GM12875 (cell line): ENCODE results near the gene TPP2.

Experiments
- H3K4me3 ChIP-seq: one replicate; pipeline ENCODE4 v1.5.1; 2011; ENCODE audit warnings: low read depth, low read length, control low read depth
- TF ChIP-seq, protein P1 (sequence below): IDR thresholded peaks from 2 replicates; pipeline ENCODE4 v1.5.1; 2011; ENCODE audit warnings: low read depth, mild to moderate bottlenecking, control low read depth, inconsistent platforms, low read length, moderate library complexity, borderline replicate concordance; ENCODE audit not compliant: insufficient read depth

TPP2 gene

DNA sequence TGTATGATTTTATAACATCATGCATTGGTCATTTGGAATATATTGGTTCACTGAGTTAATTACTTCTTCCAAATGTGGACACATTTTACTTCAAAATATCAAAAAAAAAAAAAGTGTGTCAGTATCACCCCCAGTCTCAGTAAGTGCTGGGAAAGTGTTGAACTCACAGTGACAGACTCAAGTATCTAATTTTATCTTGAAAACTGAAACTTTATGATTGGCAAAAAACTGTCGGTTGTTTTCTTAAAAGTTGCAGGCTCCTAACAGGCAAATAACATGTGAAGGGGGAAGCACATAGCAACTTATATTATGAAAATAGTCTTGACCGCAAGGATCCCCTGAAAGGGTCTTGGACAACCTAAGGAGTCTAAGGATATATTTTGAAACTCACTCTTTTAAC lies 33.5 kb upstream of the TPP2 start:
- no peak overlapping the region for H3K4me3 ChIP-seq
- TF ChIP-seq, protein P1, sequence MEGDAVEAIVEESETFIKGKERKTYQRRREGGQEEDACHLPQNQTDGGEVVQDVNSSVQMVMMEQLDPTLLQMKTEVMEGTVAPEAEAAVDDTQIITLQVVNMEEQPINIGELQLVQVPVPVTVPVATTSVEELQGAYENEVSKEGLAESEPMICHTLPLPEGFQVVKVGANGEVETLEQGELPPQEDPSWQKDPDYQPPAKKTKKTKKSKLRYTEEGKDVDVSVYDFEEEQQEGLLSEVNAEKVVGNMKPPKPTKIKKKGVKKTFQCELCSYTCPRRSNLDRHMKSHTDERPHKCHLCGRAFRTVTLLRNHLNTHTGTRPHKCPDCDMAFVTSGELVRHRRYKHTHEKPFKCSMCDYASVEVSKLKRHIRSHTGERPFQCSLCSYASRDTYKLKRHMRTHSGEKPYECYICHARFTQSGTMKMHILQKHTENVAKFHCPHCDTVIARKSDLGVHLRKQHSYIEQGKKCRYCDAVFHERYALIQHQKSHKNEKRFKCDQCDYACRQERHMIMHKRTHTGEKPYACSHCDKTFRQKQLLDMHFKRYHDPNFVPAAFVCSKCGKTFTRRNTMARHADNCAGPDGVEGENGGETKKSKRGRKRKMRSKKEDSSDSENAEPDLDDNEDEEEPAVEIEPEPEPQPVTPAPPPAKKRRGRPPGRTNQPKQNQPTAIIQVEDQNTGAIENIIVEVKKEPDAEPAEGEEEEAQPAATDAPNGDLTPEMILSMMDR: no peak

DNA sequence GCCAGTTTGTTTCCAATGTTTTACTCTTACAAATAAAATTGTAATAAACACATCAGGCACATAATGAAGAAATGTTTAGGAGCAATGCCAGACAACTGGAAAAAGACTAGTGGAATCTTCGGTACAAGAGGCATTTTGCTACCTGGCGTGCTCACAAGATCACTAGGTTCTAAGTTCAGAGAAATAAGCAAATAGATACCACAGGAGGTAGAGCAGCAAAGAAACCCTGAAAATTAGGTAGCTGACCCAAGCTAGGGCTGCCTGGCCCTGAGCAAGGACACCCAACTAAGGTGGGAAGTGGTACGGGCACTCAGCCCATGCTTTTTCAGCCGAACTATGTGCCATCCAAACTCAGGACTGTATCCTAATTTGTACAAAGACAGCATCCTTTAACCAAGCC lies 32.2 kb upstream of the TPP2 start:
- H3K4me3 ChIP-seq: no peak overlapping the region
- TF ChIP-seq, protein P1: no peak

DNA sequence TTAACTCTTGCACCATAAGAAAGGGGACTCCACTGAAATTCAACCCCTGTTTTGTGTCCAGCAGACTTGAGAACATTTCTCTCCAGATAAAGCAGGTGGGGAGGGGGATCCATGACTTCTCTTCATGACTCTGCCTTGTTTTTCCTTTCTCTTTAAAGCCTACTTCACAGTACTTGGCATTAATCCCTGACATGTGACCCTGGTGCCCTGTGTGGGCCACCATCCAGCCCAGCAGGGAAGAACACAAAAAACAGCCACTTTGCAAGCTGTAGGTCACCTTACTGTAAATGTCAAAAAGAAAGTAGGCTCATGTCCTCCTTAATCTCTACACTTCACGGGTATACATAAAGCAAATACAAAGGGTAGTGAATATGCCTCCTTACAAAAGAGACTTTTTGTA lies 30.3 kb upstream of the TPP2 start:
- TF ChIP-seq, protein P1: no peak
- H3K4me3 ChIP-seq: no peak overlapping the region

DNA sequence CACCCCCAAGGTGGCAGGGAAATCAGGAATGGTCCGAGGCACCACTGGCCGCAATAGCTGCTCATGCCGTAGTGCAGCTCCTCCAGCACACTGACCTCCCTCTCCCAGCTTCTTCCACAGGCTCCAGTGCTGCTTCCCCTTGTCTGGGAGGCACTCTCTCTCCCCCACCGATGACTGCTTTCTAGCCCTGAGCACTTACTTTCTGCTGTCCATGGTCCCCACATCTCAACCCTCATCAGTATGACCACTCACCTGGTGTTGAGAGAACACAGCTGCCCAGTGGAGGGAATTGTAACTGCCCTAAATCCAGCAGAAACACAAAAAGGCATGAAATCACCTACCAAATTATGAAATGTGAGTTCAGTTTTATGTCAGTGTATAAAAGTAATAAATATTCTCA lies 28.9 kb upstream of the TPP2 start:
- TF ChIP-seq, protein P1: no peak
- H3K4me3 ChIP-seq: no peak overlapping the region

DNA sequence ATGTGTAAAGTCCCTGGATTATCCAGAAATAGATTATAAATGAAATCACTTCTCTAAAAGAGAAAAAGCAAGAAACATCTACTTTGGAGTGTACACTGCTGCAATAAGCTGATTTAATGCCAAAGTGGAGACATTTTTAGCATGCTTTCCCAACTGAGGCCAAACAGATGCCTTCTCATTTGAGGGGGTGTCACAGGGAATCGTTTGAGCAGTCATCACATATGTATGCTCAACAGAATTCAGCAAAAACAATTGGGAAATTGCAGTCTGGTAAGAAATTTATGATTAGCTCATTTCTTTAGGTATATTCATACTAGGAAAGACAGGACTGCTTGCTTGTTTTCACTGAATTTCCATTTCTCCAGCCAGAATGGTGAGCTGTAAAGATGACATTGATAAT lies 27.3 kb upstream of the TPP2 start:
- no peak overlapping the region for H3K4me3 ChIP-seq
- TF ChIP-seq, protein P1: no peak

DNA sequence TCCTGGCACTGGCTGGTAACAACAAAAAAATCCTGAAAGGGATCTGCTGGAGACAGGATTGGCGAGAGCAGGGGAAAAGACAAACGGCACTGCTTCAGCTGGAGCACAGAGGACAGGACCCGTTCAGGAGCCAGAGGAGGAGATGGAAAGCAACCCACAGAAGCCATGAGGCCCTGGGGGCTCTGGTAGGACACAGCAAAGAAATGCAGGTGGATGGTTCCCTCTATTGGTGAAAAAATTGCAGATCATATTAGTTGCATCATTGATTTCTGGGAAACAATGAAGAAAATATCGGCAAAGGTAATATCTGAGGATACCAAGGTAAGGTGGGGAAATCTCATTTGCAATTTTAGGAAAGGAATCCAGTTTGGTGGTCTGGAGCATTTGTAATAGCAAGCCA lies 25.7 kb upstream of the TPP2 start:
- H3K4me3 ChIP-seq: no peak overlapping the region
- TF ChIP-seq, protein P1: no peak

DNA sequence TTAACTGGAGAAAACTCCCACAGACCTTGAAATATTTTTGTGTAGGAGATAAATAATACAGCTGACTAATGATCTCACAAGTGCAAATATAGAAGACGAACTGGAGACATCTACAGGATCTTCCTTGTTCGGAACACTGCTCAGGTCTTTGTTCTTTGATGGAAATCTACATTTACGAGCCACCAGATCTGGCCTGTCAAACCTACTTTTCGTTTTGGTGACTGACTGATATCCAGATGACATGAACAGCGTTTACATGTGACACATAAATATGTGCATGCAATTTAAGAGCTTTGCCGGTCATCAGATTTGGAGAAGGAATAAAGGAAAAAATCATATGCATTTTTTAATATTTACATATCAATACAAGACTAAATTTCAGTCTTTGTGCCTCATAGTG lies 24.5 kb upstream of the TPP2 start:
- TF ChIP-seq, protein P1: no peak
- no peak overlapping the region for H3K4me3 ChIP-seq
